Cortex of kidney (tissue), 1 donor: ENCODE results near the gene MTHFR.

Experiments
- DNase-seq: peaks from one replicate; lab custom pipeline; 2025; lab: John Stamatoyannopoulos, UW

The MTHFR gene

DNA sequence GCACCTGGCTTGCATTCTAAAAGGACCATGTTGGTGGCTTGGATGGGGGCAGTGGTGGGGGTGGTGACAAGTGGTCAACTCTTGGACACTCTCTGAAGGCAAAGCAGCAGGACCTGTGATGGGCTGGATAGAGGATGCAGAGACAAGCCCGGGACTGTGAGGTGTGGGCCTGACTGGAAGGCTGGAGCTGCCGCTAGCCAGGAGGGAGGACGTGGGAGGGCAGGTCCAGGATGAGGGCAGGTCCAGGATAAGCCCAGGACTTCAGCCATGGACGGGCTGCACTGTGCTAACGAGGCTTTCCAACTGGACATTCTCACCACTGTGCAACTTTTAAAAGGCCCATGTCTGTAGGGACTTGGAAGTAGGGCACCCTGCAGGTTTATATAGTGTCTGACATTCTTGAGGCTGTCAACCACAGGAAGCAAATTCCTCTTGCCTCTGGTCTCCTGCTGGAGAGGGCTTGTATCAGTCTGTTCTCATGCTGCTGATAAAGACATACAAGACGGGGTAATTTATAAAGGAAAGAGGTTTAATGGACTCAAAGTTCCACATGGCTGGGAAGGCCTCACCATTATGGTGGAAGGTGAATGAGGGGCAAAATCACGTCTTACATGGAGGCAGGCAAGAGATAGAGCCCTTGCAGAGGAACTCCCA lies 52.1 kb downstream of the MTHFR start:
- no peak for DNase-seq

GRCh38 chr1:11752359-11753088 lies 53.2 kb downstream of the MTHFR start:
- no peak for DNase-seq

DNA sequence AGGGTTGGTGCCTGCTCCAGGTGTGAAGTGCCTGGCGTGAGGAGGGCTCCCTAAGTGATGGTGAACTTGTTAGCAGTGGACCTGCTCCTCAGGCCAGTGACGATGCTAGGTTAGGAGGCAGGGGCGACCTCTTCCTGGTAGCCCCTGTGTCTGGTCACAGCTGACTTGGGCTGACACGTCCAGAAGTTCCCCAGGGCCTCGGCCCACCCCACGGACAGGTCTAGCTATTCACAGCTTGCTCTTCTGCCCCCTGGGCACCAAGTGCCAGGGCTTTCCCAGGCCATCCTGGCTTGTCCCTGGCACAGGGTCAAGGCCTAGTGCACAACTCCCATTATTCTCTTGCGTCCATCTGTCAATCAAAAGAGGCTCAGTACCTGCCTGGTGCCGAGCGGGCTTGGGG lies 54.7 kb downstream of the MTHFR start:
- DNase-seq: no peak

GRCh38 chr1:11749996-11750395 lies 55.8 kb downstream of the MTHFR start:
- DNase-seq: no peak

GRCh38 chr1:11749203-11749689 lies 56.5 kb downstream of the MTHFR start:
- DNase-seq: no peak

DNA sequence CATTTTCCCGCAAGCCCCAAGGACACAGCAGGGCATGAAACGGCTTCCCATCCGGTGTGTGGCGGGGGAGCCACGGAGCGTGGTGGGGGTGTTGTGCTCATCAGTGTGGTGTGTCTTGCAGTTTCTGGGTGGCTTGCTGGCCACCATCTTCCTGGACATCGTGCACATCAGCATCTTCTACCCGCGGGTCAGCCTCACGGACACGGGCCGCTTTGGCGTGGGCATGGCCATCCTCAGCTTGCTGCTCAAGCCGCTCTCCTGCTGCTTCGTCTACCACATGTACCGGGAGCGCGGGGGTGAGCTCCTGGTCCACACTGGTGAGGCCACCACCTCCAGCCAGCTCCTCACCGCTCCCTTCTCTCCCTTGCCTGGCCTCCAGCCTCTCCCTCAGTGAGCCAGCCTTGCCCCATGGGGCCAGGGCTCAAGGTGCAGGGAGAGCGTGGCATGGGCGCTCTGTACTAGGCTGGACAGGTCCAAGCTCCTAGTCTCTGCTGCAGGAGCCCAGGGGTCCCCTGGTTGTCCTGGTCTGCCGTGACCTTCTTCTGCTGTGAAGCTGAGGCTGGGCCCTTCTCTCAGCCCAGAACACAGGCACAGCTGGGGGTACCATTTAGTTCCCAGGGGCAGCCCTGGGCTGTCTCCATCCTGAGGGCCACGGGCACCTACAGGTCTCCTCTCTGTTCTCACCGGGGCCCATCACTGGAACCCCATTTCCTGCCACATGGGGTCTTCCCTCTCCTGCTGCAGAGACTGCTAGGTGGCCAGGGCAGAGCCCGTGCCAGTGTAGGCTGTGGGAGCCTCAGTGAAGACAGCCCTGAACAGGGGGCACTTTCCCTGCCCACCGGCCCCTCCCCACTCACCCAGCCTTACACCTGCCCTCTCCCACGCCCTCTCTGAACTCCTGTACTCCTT lies 57.2 kb downstream of the MTHFR start:
- no peak for DNase-seq

- DNase-seq: no peak
Measured at GRCh38 chr1:11746795-11747487, 58.8 kb downstream of the MTHFR start.

GRCh38 chr1:11746092-11746491 lies 59.7 kb downstream of the MTHFR start:
- DNase-seq: no peak

DNA sequence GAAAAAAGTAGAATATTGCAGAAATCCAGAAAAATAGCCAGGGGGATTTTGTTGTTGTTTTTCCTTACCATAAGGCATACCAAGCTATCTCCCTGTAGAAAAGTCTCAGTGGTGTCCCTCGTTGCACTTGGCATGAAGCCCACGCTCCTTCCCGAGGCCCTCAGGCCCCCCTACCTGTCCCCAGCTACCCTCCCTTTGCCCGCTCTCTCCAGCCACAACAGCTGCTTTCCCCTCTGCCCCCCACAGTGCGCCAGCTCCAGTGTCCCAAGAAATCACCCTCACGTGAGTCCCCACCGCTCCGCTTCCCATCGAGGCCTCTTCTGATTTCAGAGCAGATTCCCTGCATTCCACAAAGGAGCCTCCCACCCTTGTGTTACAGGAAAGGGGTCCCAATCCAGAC lies 61.5 kb downstream of the MTHFR start:
- no peak for DNase-seq

DNA sequence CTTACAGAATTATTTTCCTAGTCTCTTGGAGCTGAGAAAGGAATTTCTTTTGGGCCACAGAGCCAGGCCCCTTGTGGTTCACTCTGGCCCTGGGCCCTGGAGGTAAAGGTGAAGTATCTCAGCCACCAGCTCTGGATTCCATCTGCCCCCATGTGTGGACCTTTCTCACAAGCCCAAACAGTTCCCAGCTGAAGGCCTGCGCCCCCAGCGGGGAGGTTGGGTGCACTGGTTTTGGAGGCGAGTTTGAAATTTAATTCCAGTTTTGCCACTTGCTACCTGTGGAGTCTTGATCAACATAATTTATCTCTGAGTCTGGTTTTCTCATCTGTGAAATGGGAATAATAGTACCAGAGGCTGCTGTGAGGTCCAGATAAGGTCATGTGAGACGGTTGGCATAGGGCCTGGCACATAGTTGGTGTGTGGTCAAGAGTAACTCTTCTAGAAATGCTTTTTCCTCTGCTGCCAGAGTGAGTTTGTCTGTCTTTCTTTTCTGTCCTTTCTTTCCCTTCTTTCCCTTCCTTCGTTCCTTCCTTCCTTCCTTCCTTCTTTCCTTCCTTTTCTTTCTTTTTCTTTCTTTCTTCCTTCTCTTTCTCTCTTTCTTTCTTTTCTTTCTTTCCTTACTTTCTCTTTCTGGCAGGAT lies 63.7 kb downstream of the MTHFR start:
- DNase-seq: no peak

DNA sequence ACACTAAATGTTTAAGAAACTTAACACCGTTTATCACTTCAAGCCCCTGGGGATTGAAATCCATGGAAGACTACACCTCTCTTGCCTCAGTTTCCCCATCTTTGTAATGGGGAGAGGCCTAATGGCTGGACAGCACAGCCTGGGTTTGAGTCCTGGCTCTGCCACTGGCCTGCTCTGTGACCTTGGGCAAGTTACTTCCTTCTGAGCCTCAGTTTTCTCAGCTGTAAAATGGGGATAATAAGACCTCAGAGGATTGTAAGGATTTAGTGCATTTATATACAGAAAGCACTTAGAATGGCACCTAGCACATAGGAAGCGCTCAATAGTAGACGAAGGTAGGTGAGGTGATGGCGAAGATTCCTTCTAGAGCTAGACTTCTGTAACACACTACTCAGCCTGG lies 64.3 kb downstream of the MTHFR start:
- DNase-seq: no peak

DNA sequence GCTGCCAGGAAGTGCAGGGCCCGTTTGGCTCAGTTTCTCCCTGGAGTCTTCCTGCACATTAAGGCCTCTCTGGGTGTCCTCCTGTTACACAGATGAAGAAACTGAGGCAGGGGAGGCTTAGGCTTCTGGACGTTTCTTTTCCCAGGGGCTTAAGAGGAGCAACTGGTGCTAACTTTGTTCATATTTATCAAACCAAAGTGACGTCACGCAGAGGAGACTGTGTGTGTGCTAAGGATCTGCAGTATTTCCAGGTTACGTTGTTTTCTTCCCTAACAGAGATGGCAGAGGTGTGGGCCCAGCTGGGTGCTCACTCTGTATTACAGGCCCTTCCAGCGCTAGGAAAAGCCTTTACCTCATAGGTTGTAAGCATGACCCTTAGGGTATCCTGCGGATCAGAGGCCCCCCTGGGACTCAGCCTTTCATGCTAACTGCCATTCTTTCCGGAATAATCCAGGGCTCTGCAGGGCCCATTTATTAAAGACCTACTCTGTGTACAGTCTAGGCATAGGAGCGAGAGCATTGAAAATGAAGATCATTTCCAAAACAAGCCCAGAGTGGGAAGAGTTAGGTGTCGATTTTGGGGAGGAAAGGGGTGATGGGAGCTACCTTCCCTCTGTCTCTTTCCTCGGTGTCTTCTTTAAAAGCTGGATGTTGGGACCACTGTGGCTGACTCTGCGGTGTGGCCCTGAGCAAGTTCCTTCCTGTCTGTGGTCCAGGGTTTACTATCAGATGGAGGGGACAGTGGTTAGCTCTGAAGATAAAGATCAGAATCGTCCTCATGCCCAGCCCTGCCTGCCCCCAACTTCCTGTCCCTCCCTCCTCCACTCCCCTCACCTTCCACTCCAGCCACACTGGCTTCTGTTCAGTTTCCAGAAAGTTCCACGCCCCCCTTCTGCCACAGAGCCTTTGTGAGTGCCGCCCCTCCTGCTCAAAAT lies 65.2 kb downstream of the MTHFR start:
- DNase-seq: no peak

DNA sequence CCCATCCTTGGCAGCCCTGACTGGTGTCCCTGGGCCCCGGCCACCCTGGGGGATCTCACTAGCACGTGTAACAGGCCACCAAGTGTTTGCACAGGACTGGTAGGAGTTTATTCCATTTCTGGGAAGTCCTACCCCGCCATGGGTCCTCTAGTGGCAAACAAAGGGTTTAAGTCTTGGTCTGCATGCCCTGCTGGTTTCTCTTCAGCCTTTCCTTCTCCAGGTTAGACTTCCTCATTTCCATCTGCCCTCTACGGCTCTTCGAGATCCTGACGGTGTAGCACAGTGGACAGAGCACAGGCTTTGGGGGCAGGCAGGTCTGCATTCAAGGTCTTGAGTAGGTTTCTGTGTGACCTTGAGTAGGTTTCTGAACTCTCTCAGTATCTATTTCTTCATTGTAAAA lies 67.0 kb downstream of the MTHFR start:
- no peak for DNase-seq

DNA sequence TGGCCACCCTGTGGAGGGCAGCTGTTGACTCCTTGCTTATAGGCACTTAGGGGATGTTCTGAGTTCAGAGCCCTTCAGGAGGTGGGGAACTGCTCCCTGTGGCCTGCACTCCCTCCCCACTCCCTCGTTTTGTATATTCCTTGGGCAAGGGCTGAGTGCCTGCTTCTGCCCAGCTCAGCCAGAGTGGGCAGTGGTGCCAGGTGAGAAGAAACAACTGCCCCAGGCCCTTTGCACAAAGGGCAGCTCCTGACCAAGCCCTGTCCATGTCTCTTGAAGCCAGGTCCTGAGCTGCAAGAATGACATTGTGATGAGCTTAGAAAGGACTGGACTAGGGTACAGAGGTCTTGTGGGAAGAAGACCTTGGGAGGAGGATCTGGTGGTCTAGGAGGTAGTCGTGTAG lies 67.7 kb downstream of the MTHFR start:
- DNase-seq: no peak

DNA sequence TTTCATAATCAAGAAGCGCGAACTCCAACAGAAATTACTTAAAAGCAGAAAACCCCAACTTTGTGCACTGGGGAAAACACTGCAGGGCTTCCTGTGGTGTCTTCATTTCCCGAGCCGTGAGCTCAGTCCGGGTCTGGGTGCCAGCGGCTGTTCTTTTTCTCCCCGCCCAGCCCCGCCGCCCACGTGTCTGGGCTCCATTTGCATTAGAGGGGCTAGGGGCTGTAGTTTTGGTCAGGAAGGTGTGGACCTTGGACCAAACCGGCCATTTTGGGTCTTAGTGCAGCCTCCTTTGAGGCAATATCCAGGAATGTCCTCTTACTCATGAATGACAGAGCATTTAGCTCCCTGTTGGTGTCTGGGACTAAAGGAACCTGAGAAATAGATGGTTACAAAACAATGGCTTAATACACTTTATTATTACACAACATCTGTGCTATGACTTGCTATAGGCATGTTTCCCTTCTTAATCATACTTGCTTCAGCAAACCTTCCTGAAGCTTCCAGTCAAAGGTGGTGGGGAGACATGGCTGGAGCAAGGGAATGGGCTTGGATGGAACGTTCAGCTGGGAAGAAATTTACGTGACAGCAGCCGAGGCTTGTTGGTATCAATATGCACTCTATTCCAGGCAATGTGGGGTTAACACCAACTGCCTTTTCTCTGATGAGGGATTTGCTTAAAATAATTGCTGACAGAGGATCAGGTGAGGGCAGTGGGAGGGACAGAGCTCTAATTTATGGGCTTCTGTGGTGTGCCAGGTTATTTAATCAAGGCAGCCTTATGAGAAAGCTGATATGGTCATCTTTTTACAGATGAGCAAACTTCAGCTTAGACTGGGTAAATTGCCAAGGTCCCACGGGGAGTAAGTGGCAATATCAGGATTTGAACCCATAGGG lies 68.8 kb downstream of the MTHFR start:
- DNase-seq: no peak

- DNase-seq: no peak
Measured at GRCh38 chr1:11735854-11736745, 69.7 kb downstream of the MTHFR start, which contains the start of gene AGTRAP. Gene AGTRAP (plus strand): TSS chr1:11736136. CDS start chr1:11736209, 73 bp downstream.
